GM13977 (cell line): ENCODE results near the gene ASIP.
"Not testable (repeated sequence)": the region's sequence is repeated elsewhere in the genome, so short reads cannot be mapped to it uniquely, and the experiment has no call there.

Source experiments
- DNase-seq: peaks from one replicate; pipeline ENCODE4 v3.0.0; 2012; ENCODE audit warnings: low spot score
- in situ Hi-C: fragments of 300-500 bp; cut with MboI; formaldehyde crosslinking; loops from one replicate; pipeline ENCODE4 v1.12.0; 2022; ENCODE audit warnings: low sequenced_read_pairs, low pct_unique_long_range_greater_than_20kb, mixed read lengths, inconsistent platforms; ENCODE audit not compliant: unreplicated experiment
- TF ChIP-seq, protein P1 (sequence below): IDR thresholded peaks from 2 replicates; pipeline ENCODE4 v1.5.1; 2012; ENCODE audit warnings: mild to moderate bottlenecking, control low read depth; ENCODE audit not compliant: insufficient read depth; ENCODE audit errors: extremely low read depth, missing control alignments

ASIP gene, protein sequence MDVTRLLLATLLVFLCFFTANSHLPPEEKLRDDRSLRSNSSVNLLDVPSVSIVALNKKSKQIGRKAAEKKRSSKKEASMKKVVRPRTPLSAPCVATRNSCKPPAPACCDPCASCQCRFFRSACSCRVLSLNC

DNA sequence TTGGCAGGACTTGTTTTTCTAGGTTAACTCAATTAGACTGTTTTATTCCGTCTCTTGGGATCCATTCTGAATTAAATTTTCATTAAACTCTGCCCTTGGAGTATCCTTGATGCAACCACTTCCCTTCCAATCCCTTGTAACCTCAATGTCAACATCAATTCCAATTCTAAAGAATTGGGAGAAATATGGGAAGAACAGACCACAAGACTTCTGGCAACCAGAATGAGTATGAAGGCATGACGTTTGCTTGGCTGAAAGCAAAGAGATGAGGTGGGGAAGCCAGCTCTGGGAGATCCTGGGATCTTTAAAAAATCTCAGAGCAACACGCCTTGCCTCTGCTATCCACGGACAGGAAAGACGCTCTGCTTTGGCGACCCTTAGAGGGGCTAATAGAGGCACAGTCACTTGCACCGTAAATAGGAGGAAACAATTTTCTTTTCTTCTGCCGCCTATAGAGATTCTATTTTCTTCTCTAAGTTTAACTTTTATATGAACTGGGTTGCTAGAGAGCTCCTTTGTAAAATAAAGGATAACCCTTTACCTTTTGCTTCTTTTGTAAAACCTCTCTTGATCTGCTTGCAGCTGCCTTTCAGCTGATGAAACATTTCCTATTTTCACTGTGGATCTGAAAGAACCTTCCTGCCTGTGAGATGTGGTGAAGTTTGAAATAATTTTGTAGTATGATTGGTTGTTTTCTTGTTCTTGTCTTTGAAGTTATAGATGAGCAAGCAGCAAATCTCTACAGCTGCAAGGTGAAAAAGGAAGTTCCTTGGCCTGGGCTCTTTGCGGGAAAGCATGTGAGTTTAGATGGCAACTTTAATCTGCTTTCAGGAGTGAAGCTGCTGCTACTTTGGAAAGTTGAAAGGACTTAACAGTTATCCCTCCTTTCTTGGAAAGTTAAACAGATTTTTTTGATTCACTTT, at the start of gene ASIP:
TSS of gene ASIP (plus strand) at position 731 of the 923 bp plus-strand sequence. CDS start 18,952 bp downstream, outside the sequence.
- DNase-seq, result no peak
- TF ChIP-seq, protein P1, sequence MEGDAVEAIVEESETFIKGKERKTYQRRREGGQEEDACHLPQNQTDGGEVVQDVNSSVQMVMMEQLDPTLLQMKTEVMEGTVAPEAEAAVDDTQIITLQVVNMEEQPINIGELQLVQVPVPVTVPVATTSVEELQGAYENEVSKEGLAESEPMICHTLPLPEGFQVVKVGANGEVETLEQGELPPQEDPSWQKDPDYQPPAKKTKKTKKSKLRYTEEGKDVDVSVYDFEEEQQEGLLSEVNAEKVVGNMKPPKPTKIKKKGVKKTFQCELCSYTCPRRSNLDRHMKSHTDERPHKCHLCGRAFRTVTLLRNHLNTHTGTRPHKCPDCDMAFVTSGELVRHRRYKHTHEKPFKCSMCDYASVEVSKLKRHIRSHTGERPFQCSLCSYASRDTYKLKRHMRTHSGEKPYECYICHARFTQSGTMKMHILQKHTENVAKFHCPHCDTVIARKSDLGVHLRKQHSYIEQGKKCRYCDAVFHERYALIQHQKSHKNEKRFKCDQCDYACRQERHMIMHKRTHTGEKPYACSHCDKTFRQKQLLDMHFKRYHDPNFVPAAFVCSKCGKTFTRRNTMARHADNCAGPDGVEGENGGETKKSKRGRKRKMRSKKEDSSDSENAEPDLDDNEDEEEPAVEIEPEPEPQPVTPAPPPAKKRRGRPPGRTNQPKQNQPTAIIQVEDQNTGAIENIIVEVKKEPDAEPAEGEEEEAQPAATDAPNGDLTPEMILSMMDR, result no peak
- in situ Hi-C loops, result no loop called here

DNA sequence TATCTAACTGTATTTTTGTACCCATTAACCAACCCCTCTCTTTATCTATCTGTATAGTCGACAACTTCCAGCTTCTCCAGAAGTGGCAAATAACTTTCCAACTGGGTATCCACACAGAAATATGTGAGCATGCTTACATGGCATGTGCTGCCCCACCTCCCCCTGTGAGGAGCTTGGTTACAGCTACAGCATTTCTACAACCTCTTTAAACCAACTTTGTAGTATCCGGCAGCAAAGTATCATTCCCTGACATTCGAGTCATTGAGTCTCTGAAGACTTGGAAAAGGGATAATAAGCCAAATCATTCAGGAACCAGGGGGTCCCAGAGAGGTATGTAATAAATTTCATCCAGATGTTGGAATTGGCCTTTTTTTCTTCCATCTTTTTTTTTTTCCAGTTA, 48.2 kb upstream of the ASIP start:
- DNase-seq, result no peak
- TF ChIP-seq, protein P1, result no peak
- in situ Hi-C loops, result no loop called here

DNA sequence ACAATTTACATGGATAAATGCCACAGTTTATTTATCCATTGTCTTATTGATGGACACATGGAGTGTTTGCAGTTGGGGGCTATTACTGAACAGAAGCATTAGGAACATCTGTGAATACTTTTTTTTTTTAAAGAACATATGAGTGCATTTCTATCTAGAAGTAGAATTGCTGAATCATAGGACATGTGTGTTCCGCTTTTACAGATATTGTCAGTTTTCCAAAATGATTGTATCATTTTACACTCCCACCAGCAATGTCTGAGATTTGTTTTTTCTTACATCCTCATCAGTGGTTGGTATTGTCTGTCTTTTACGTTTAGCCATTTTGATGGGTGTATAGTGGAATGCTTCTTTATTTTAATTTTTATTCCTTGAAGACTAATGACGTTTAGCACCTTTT, 42.0 kb upstream of the ASIP start:
- TF ChIP-seq, protein P1, result no peak
- in situ Hi-C loops, result no loop called here
- no peak for DNase-seq

DNA sequence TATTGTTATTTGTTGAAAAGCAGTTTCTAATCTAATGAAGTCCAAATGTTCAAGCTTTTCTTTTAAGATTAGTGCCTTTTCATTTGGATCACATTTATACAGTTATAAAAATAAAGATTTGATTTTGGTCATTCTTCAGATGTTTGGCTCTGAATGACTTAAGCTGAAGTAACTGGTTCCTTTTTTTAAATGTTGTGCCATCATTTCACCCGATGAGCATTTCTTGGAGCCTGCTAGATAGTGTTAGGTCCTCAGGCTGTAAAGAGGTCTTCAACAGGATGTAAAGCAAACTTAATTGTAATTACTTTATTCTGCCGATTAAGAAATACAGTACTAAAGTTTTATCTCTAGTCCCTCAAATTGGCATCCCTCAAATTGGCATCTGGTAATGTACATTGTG, 41.2 kb upstream of the ASIP start:
- in situ Hi-C loops, result no loop called here
- DNase-seq, result no peak
- TF ChIP-seq, protein P1, result no peak

DNA sequence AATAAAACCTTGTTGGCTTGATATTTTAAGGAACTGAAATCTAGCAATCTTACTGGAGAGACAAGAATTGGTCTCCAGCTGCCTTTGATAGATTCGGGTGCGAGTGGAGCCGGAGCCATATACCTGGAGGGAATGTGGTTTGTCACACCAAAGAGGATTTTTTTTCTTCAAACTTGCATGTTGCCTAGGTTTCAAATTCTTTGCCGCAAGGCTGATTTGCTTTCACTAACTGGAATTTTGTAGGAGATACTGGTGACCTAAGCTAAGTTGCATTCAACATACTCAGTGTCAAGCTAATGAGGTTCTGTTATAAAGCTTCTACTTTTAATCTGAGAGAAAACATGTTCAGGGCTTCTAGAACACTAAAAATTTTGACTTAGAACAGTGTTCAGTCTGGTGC, 39.7 kb upstream of the ASIP start:
- TF ChIP-seq, protein P1, result no peak
- in situ Hi-C loops, result no loop called here
- no peak for DNase-seq

DNA sequence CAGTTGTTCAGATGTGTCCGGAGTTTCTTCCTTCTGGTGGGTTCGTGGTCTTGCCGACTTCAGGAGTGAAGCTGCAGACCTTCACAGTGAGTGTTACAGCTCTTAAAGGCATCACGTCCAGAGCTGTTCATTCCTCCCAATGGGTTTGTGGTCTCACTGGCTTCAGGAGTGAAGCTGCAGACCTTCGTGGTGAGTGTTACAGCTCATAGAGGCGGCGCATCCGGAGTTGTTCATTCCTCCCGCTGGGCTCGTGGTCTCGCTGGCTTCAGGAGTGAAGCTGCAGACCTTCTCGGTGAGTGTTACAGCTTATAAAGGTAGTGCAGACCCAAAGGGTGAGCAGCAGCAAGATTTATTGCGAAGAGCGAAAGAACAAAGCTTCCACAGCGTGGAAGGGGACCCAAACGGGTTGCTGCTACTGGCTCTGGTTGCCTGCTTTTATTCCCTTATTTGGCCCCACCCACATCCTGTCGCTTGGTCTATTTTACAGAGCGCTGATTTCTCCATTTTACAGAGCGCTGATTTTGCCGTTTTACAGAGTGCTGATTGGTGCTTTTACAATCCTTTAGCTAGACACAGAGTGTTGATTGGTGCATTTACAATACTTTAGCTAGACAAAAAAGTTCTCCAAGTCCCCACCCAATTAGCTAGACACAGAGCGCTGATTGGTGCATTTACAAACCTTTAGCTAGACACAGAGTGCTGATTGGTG, 35.9 kb upstream of the ASIP start:
- DNase-seq, in situ Hi-C loops: not testable (repeated sequence)

DNA sequence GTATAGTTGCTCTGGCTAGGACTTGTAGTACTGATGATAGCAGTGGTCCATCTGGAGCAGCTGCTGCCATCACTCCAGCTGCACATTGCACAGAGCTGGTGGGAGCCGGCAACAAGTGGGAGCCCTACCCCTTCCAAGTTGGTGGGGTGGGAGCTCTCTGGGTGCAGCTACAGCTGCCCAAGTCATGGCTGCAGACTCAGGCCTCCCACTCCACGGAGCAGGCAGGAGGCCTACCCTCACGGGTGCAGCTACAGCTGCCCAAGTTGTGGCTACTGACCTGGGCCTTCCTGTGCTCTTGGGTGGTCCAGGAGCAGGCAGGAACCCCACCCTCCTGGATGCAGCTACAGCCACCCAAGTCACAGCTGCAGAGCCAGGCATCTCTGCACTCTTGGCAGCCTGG, 32.1 kb upstream of the ASIP start:
- TF ChIP-seq, protein P1, result no peak
- no peak for DNase-seq
- in situ Hi-C loops, result no loop called here
